K562 (cell line): ENCODE results near the gene KRAS. TPM values are rescaled to one million over a fixed set of nuclear protein-coding genes. Genes with fewer than 3 reads are reported as not detected.

Experiments
- ATAC-seq: fragments of 200-7000 bp; cut with Tn5 transposase; 3 replicates; pipeline ENCODE4 v1.9.1; 2020; ENCODE audit warnings: moderate library complexity
- BruUV-seq: library from RNA; stranded (reverse); fragments of 400-500 nt; replicated peaks from 2 replicates; lab custom pipeline; 2021; lab: Mats Ljungman, UMichigan
- CTCF ChIA-PET: fragments of 300-600 bp; formaldehyde crosslinking; extraction: SDS; loops from one replicate; lab custom pipeline; 2021; ENCODE audit warnings: low intra/inter-chr PET ratio; lab: Yijun Ruan, JAX
- POLR2A ChIA-PET: fragments of 300-600, 350-650 bp; sonication (Branson Sonifier 250); formaldehyde crosslinking; extraction: SDS; loops from one replicate; lab custom pipeline; 2021; ENCODE audit warnings: antibody characterized with exemption, inconsistent platforms; lab: Yijun Ruan, JAX
- DNase-seq, 4 experiments: peaks; one replicate each; pipeline versions ENCODE4 v3.0.0 to v3.0.0-alpha.2; 2011 to 2018; ENCODE audit warnings: low spot score in 3 of 4, mixed read lengths in 3 of 4; ENCODE audit errors: extremely low read depth in 1 of 4
- FAIRE-seq: peaks from 2 replicates; lab custom pipeline; 2011; peaks lifted over from hg19 to GRCh38; lab: Jason Lieb, UNC
- H2AFZ ChIP-seq: 2 replicates; pipeline ENCODE4 v1.6.0; 2011; ENCODE audit warnings: low read depth, low read length, control low read depth, inconsistent platforms
- H3K27ac ChIP-seq: fragments of 200-600 bp; 3 replicates; pipeline ENCODE4 v1.8.0; 2011; ENCODE audit warnings: low read depth, mild to moderate bottlenecking, control low read depth, inconsistent platforms, low read length, moderate library complexity, mixed read lengths; ENCODE audit errors: extremely low read depth
- H3K27me3 ChIP-seq, 2 experiments: fragments of 300-600 bp in 1 of 2; 2 replicates in 1 of 2; 3 replicates in 1 of 2; pipeline versions ENCODE4 v1.6.0 to v1.8.0; 2011; ENCODE audit warnings: inconsistent platforms in 2 of 2, low read length in 2 of 2, mild to moderate bottlenecking in 1 of 2, mixed read lengths in 1 of 2, moderate library complexity in 1 of 2; ENCODE audit not compliant: control insufficient read depth in 2 of 2, insufficient read depth in 2 of 2
- H3K36me3 ChIP-seq: fragments of 300-600 bp; 3 replicates; pipeline ENCODE4 v1.8.0; 2011; ENCODE audit warnings: mild to moderate bottlenecking, low read length, inconsistent platforms; ENCODE audit not compliant: control insufficient read depth, insufficient read depth
- H3K4me1 ChIP-seq, 2 experiments: fragments of 200-600 bp in 1 of 2; replicated peaks in 1 of 2; 2 replicates in 1 of 2; 3 replicates in 1 of 2; pipeline versions ENCODE4 v1.5.1 to v1.8.0; 2011; ENCODE audit warnings: inconsistent platforms in 2 of 2, low read length in 2 of 2, mild to moderate bottlenecking in 1 of 2, mixed read lengths in 1 of 2, moderate library complexity in 1 of 2; ENCODE audit not compliant: control insufficient read depth in 2 of 2, insufficient read depth in 2 of 2
- H3K4me2 ChIP-seq: 2 replicates; pipeline ENCODE4 v1.6.1; 2011; ENCODE audit warnings: low read length, control low read depth, inconsistent platforms, mixed read lengths; ENCODE audit not compliant: insufficient read depth
- H3K4me3 ChIP-seq: fragments of 200-600 bp; sonication (generic), shearing (Covaris generic); 2 replicates; pipeline ENCODE4 v1.5.1; 2016; ENCODE audit warnings: control low read depth, inconsistent platforms
- H3K79me2 ChIP-seq: fragments of 200-600 bp; 3 replicates; pipeline ENCODE4 v1.8.0; 2011; ENCODE audit warnings: low read length, inconsistent platforms; ENCODE audit not compliant: control insufficient read depth, insufficient read depth
- H3K9ac ChIP-seq, 2 experiments: 2 replicates each; pipeline versions ENCODE4 v1.6.0 to v1.6.1; 2011; ENCODE audit warnings: low read depth in 2 of 2, low read length in 2 of 2, control low read depth in 1 of 2, inconsistent platforms in 1 of 2, mild to moderate bottlenecking in 1 of 2, mixed read lengths in 1 of 2; ENCODE audit not compliant: insufficient read depth in 1 of 2
- H3K9me1 ChIP-seq: one replicate; pipeline ENCODE4 v1.6.0; 2011; ENCODE audit warnings: inconsistent platforms, mild to moderate bottlenecking, low read length, moderate library complexity; ENCODE audit not compliant: control insufficient read depth, insufficient read depth
- H3K9me3 ChIP-seq: replicated peaks from 2 replicates; pipeline ENCODE4 v1.5.1; 2011; ENCODE audit warnings: low read depth, low read length, inconsistent platforms; ENCODE audit not compliant: control insufficient read depth, insufficient read depth
- H4K20me1 ChIP-seq: replicated peaks from 2 replicates; pipeline ENCODE4 v1.6.1; 2011; ENCODE audit warnings: low read length, inconsistent platforms, mixed read lengths; ENCODE audit not compliant: control insufficient read depth, insufficient read depth
- E2F8 ChIP-seq: fragments of 450-650 bp; IDR thresholded peaks from 2 replicates; pipeline ENCODE4 v1.7.1; 2018; ENCODE audit warnings: mild to moderate bottlenecking, low read depth; ENCODE audit not compliant: partially characterized antibody
- NFIC ChIP-seq: fragments of 450-650 bp; IDR thresholded peaks from 2 replicates; pipeline ENCODE4 v1.6.1; 2017; ENCODE audit warnings: mild to moderate bottlenecking, inconsistent platforms
- SPI1 ChIP-seq: IDR thresholded peaks from 2 replicates; pipeline ENCODE4 v1.6.1; 2011; ENCODE audit warnings: low read depth, low read length, control low read depth, borderline replicate concordance
- TSHZ1 ChIP-seq: fragments of 250-450 bp; sonication (Bioruptor Pico); IDR thresholded peaks from 2 replicates; pipeline ENCODE4 v1.4.0; 2020; ENCODE audit warnings: mild to moderate bottlenecking, moderate library complexity
- ZNF512 ChIP-seq: IDR thresholded peaks from 2 replicates; pipeline ENCODE4 v1.6.1; 2016; ENCODE audit warnings: missing genetic modification characterization, missing compliant biosample characterization
- WGBS: fragments of 100-300 bp; shearing (Covaris generic); methylation state at CpG from one replicate; pipeline ENCODE4 v1.1.6; 2016; ENCODE audit warnings: low coverage, mixed read lengths; ENCODE audit not compliant: insufficient coverage; ENCODE audit errors: missing lambda C conversion rate; 5-methylcytosine and 5-hydroxymethylcytosine counted together
- in situ Hi-C: fragments of 300-500 bp; cut with MboI; formaldehyde crosslinking; loops from 4 replicates; pipeline ENCODE4 v1.15.0; 2018; ENCODE audit warnings: inconsistent platforms, mixed read lengths
- intact Hi-C: fragments of 100-400 bp; cut with micrococcal nuclease; formaldehyde crosslinking; loops from 2 replicates; pipeline ENCODE4 v1.14.2; 2022
- polyA plus RNA-seq, 8 experiments: library from polyadenylated mRNA; depleted of rRNA in 4 of 8; stranded (reverse) in 5 of 8; unstranded in 3 of 8; fragments of >200 nt; fragmentation: Nextera tagmentation in 2 of 8; fragmentation: Illumina TruSeq in 1 of 8; extraction: Ambion mirVana in 2 of 8; extraction: Trizol in 1 of 8; gene quantifications; 2 replicates each; pipeline versions ENCODE4 v1.2.1 to v1.2.3, GENCODE V29; 2011 to 2014; ENCODE audit warnings: inconsistent platforms in 1 of 8, missing spikeins in 1 of 8
- total RNA-seq, 7 experiments: library from RNA; depleted of rRNA in 6 of 7; stranded (reverse); fragments of >200 nt in 6 of 7; fragmentation: Illumina TruSeq in 2 of 7; extraction: Trizol in 2 of 7; gene quantifications; 2 replicates each; pipeline versions ENCODE4 v1.2.1 to v1.2.3, GENCODE V29; 2011 to 2021; ENCODE audit warnings: low replicate concordance in 1 of 7

The KRAS gene
- total and polyA plus RNA-seq, 9 of the 15 experiments (the other 6 are each of a cell fraction or from before 2014, with no cell fraction given): 7.2 to 21.2 (median 12.7) TPM

GRCh38 chr12:25269701-25270100 is 19.0 kb upstream of the KRAS start:
- CTCF ChIA-PET: no interaction called here
- no peak for ATAC-seq
- TF ChIP-seq E2F8: no peak
- peak; percentile 92 for TF ChIP-seq SPI1
- H2AFZ ChIP-seq: no peak overlapping the region
- no peak overlapping the region for H3K9ac ChIP-seq
- H3K4me1 ChIP-seq: no peaks in the 10 kb centered on the region
- 0% methylated on average over 2 of the region's 2 CpGs for WGBS
- POLR2A ChIA-PET: interaction anchor here (0.6 kb wide), 1 partner anchor 108 kb away, joined by 3 read pairs; no protein-coding TSS in a partner anchor
- H3K4me2 ChIP-seq: no peak overlapping the region
- DNase-seq: no peak
- BruUV-seq: no TSS peak
- H3K4me3 ChIP-seq: no peak overlapping the region
- H3K27ac ChIP-seq: no peak overlapping the region
- no peaks in the 10 kb centered on the region for H3K9me3 ChIP-seq
- no peaks in the 10 kb centered on the region for H3K9me1 ChIP-seq
- H3K36me3 ChIP-seq: no peaks in the 10 kb centered on the region
- H4K20me1 ChIP-seq: no peaks in the 10 kb centered on the region
- H3K79me2 ChIP-seq: no peaks in the 10 kb centered on the region
- H3K27me3 ChIP-seq: no peaks in the 10 kb centered on the region
- no peak for FAIRE-seq
- intact Hi-C loops: no loop called here
- in situ Hi-C loops: no loop called here

GRCh38 chr12:25266497-25266896 is 15.8 kb upstream of the KRAS start:
- Histone ChIP-seq H4K20me1 (no peaks in the 10 kb centered on the region), H3K27ac (no peak overlapping the region), H3K36me3 (no peaks in the 10 kb centered on the region), H3K9me1 (no peaks in the 10 kb centered on the region), H3K9me3 (no peaks in the 10 kb centered on the region), H3K4me1 (no peaks in the 10 kb centered on the region), H3K27me3 (peaks cover 0 to 3% of the 10 kb centered on the region in 2 experiments; a peak in 2 of 5 replicates), H3K4me2 (no peak overlapping the region), H2AFZ (no peak overlapping the region), H3K4me3 (no peak overlapping the region), H3K9ac (no peak overlapping the region), H3K79me2 (no peaks in the 10 kb centered on the region)
- no peak for ATAC-seq
- no TSS peak for BruUV-seq
- peak; percentile 55 for TF ChIP-seq NFIC
- no peak for TF ChIP-seq TSHZ1 (CRISPR knock-in tag)
- 0 out of 2 replicates have a peak, but pooled peaks have one; percentile 16 for TF ChIP-seq ZNF512
- POLR2A ChIA-PET: no interaction called here
- in situ Hi-C loops (no loop called here), intact Hi-C loops (no loop called here)
- DNase-seq: no peak
- FAIRE-seq: no peak
- CTCF ChIA-PET: no interaction called here
